Spinal cord (tissue), 10 donors: Measurements from ENCODE around the gene PRDM16. TPM values are rescaled to one million over a fixed set of nuclear protein-coding genes. Genes with fewer than 3 reads are reported as not detected.

Experiments
- DNase-seq, 6 donors: peaks; one replicate each; pipeline versions ENCODE4 v3.0.0 to v3.0.0-alpha.2; 2013 to 2015; ENCODE audit warnings: low spot score in 6 of 6, low read depth in 4 of 6
- H3K27ac ChIP-seq: one replicate; pipeline ENCODE4 v1.5.1; 2013; ENCODE audit warnings: low read depth, low read length, control low read depth
- H3K27me3 ChIP-seq: one replicate; pipeline ENCODE4 v1.6.1; 2013; ENCODE audit warnings: low read length; ENCODE audit not compliant: control insufficient read depth, insufficient read depth
- H3K36me3 ChIP-seq: one replicate; pipeline ENCODE4 v1.6.1; 2013; ENCODE audit warnings: low read length; ENCODE audit not compliant: control insufficient read depth, insufficient read depth
- H3K4me1 ChIP-seq: one replicate; pipeline ENCODE4 v1.6.1; 2013; ENCODE audit warnings: low read length; ENCODE audit not compliant: control insufficient read depth, insufficient read depth
- H3K4me3 ChIP-seq: one replicate; pipeline ENCODE4 v1.5.1; 2013; ENCODE audit warnings: low read depth, low read length, control low read depth
- H3K9me3 ChIP-seq: one replicate; pipeline ENCODE4 v1.6.1; 2013; ENCODE audit warnings: low read length; ENCODE audit not compliant: control insufficient read depth, insufficient read depth
- WGBS: methylation state at CpG from one replicate; pipeline ENCODE4 v1.1.5; 2013; ENCODE audit warnings: missing lambda C conversion rate; ENCODE audit not compliant: insufficient coverage; 5-methylcytosine and 5-hydroxymethylcytosine counted together
- polyA plus RNA-seq, 2 donors: library from polyadenylated mRNA; unstranded; fragments of 120-200 nt; gene quantifications; one replicate each; pipeline ENCODE4 v1.2.1, GENCODE V29; 2013; ENCODE audit not compliant: insufficient read length in 2 of 2
- total RNA-seq, 2 donors: library from RNA; depleted of rRNA in 1 of 2; stranded (reverse); fragments of 120-200 nt in 1 of 2; fragments of >200 nt in 1 of 2; gene quantifications; one replicate each; pipeline versions ENCODE4 v1.2.3 to v1.2.4, GENCODE V29; 2013 to 2014
- donor health status: healthy.

The PRDM16 gene
- total and polyA plus RNA-seq, 4 donors = 6.1 to 8.3 (median 7.3) TPM

GRCh38 chr1:3153197-3153596, 84.2 kb downstream of the PRDM16 start:
- no peak overlapping the region for H3K4me3 ChIP-seq

GRCh38 chr1:3153902-3154795, 85.1 kb downstream of the PRDM16 start:
- no peaks in the 10 kb centered on the region for H3K9me3 ChIP-seq
- peaks cover 6% of the 10 kb centered on the region for H3K36me3 ChIP-seq
- DNase-seq = peak in 2 of 6 donors; percentile 50 to 61
- H3K27ac ChIP-seq = no peak overlapping the region
- H3K4me3 ChIP-seq = no peak overlapping the region
- peaks cover 62% of the 10 kb centered on the region for H3K4me1 ChIP-seq
- peaks cover 8% of the 10 kb centered on the region for H3K27me3 ChIP-seq
- 74% methylated on average over 34 of the region's 38 CpGs for WGBS

More at GRCh38 chr1:3153197-3153596, 84.2 kb downstream of the PRDM16 start:
- peaks cover 8% of the 10 kb centered on the region for H3K27me3 ChIP-seq
- H3K9me3 ChIP-seq = no peaks in the 10 kb centered on the region
- no peak for DNase-seq
- WGBS = 76% methylated on average over 12 of the region's 13 CpGs
- H3K27ac ChIP-seq = no peak overlapping the region
- peaks cover 3% of the 10 kb centered on the region for H3K36me3 ChIP-seq
- peaks cover 58% of the 10 kb centered on the region for H3K4me1 ChIP-seq

- H3K9me3 ChIP-seq = no peaks in the 10 kb centered on the region
- DNase-seq = peak in 2 of 6 donors; percentile 62 to 71
- H3K27ac ChIP-seq = no peak overlapping the region
- H3K27me3 ChIP-seq = peaks cover 11% of the 10 kb centered on the region
- 46% methylated on average over 26 of the region's 42 CpGs for WGBS
- peaks cover 6% of the 10 kb centered on the region for H3K36me3 ChIP-seq
- peaks cover 74% of the 10 kb centered on the region for H3K4me1 ChIP-seq
- H3K4me3 ChIP-seq = no peak overlapping the region
Measured at GRCh38 chr1:3155056-3155925, 86.3 kb downstream of the PRDM16 start.

- H3K9me3 ChIP-seq = no peaks in the 10 kb centered on the region
- peaks cover 79% of the 10 kb centered on the region for H3K4me1 ChIP-seq
- H3K4me3 ChIP-seq = no peak overlapping the region
- no peak overlapping the region for H3K27ac ChIP-seq
- peaks cover 13% of the 10 kb centered on the region for H3K27me3 ChIP-seq
- peak in 1 of 6 donors; percentile 69 for DNase-seq
- H3K36me3 ChIP-seq = peaks cover 6% of the 10 kb centered on the region
- WGBS = 44% methylated on average over 2 of the region's 5 CpGs
Measured at GRCh38 chr1:3155926-3156220, 86.9 kb downstream of the PRDM16 start.

GRCh38 chr1:3156936-3157335, 87.9 kb downstream of the PRDM16 start:
- H3K27me3 ChIP-seq = peaks cover 14% of the 10 kb centered on the region
- peaks cover 82% of the 10 kb centered on the region for H3K4me1 ChIP-seq
- H3K9me3 ChIP-seq = no peaks in the 10 kb centered on the region
- 48% methylated on average over 19 of the region's 19 CpGs for WGBS
- no peak overlapping the region for H3K4me3 ChIP-seq
- peaks cover 6% of the 10 kb centered on the region for H3K36me3 ChIP-seq
- peak overlapping the region; percentile 37 for H3K27ac ChIP-seq
- no peak for DNase-seq

- no CpG with 5 or more reads among the region's 4 CpGs for WGBS
- DNase-seq = no peak
- Histone ChIP-seq H3K27me3 (peaks cover 14% of the 10 kb centered on the region), H3K9me3 (no peaks in the 10 kb centered on the region), H3K4me1 (peaks cover 84% of the 10 kb centered on the region), H3K36me3 (peaks cover 6% of the 10 kb centered on the region), H3K27ac (no peak overlapping the region), H3K4me3 (no peak overlapping the region)
Measured at GRCh38 chr1:3158347-3158746, 89.3 kb downstream of the PRDM16 start.

GRCh38 chr1:3159121-3159520, 90.1 kb downstream of the PRDM16 start:
- DNase-seq = no peak
- H3K36me3 ChIP-seq = peaks cover 4% of the 10 kb centered on the region
- peaks cover 12% of the 10 kb centered on the region for H3K27me3 ChIP-seq
- 95% methylated on average over 10 of the region's 10 CpGs for WGBS
- peaks cover 86% of the 10 kb centered on the region for H3K4me1 ChIP-seq
- H3K27ac ChIP-seq = no peak overlapping the region
- H3K9me3 ChIP-seq = no peaks in the 10 kb centered on the region
- H3K4me3 ChIP-seq = no peak overlapping the region

GRCh38 chr1:3159996-3160395, 91.0 kb downstream of the PRDM16 start:
- peak overlapping the region; percentile 89 for H3K27ac ChIP-seq
- 60% methylated on average over 8 of the region's 8 CpGs for WGBS
- H3K4me1 ChIP-seq = peaks cover 86% of the 10 kb centered on the region
- H3K4me3 ChIP-seq = no peak overlapping the region
- no peaks in the 10 kb centered on the region for H3K9me3 ChIP-seq
- no peak for DNase-seq
- peaks cover 8% of the 10 kb centered on the region for H3K27me3 ChIP-seq
- H3K36me3 ChIP-seq = peaks cover 7% of the 10 kb centered on the region

GRCh38 chr1:3160647-3161145, 91.7 kb downstream of the PRDM16 start:
- Histone ChIP-seq H3K4me3 (no peak overlapping the region), H3K27me3 (peaks cover 6% of the 10 kb centered on the region)

More at GRCh38 chr1:3160647-3161145, 91.7 kb downstream of the PRDM16 start:
- no peaks in the 10 kb centered on the region for H3K9me3 ChIP-seq
- H3K36me3 ChIP-seq = peaks cover 7% of the 10 kb centered on the region
- peak overlapping the region; percentile 89 for H3K27ac ChIP-seq
- DNase-seq = no peak
- WGBS = 60% methylated on average over 8 of the region's 12 CpGs
- H3K4me1 ChIP-seq = peaks cover 82% of the 10 kb centered on the region
